ENCODE data around the gene TNFSF13.

Gene TNFSF13, protein sequence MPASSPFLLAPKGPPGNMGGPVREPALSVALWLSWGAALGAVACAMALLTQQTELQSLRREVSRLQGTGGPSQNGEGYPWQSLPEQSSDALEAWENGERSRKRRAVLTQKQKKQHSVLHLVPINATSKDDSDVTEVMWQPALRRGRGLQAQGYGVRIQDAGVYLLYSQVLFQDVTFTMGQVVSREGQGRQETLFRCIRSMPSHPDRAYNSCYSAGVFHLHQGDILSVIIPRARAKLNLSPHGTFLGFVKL

DNA sequence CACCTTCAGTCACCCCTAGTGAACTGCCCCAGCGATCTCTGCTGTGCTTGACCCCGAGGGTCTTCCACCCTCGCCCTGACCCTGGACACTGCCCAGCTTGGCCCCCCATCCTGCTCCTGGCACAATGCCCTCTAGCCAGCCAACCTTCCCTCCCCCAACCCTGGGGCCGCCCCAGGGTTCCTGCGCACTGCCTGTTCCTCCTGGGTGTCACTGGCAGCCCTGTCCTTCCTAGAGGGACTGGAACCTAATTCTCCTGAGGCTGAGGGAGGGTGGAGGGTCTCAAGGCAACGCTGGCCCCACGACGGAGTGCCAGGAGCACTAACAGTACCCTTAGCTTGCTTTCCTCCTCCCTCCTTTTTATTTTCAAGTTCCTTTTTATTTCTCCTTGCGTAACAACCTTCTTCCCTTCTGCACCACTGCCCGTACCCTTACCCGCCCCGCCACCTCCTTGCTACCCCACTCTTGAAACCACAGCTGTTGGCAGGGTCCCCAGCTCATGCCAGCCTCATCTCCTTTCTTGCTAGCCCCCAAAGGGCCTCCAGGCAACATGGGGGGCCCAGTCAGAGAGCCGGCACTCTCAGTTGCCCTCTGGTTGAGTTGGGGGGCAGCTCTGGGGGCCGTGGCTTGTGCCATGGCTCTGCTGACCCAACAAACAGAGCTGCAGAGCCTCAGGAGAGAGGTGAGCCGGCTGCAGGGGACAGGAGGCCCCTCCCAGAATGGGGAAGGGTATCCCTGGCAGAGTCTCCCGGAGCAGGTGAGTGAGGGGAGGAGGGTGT, at the start of gene TNFSF13:
Gene TNFSF13, plus strand, starts transcription at position 207 of the 776 bp plus-strand sequence. Its CDS starts 290 bp downstream, at position 497.
- DNase-seq, result no peak

DNA sequence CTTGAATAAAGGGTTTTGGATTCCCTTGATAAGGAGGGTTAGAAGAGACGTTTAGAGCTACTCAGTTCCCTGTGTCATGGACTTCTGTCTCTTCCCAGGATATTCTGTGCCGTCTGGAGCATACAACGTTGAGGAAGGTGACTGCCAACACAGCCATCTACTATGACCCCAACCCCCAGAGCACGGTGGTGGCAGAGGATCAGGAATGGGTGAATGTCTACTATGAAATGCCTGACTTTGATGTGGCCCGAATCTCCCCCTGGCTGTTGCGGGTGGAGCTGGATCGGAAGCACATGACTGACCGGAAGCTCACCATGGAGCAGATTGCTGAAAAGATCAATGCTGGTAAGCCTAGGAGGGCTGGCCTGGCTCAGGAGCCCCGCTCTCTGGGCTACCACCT, 49.7 kb upstream of the TNFSF13 start:
- no peak for DNase-seq

DNA sequence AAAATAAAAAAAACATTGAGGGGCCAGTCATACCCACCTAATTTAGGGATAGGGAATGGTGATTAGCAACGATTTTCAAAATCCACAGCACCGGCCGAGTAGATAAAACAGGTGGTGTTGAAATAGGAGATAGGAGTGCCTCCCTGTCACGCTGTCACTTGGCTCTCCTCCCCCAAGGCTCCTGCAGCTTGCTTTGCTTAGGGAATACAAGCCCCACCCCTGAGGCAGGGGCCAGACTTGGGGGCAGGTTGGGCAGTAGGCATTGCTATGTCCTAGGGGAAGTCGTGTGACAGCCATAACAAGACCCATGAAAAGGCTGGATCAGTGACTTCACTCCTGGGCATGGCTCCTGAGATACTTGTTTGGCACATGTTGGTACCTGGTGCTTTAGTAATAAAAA, 48.6 kb upstream of the TNFSF13 start:
- no peak for DNase-seq

DNA sequence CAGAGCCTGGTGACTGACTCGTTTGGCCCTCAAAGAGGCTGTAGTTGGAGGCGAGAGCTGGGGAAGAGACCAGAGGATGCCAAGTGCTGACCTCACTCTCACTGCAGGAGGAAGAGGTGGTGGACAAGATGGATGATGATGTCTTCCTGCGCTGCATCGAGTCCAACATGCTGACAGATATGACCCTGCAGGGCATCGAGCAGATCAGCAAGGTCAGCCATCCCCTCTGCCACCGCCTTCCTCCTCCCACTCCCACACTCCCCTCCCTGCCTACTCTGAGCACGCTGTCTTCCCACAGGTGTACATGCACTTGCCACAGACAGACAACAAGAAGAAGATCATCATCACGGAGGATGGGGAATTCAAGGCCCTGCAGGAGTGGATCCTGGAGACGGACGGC, 47.4 kb upstream of the TNFSF13 start:
- no peak for DNase-seq

DNA sequence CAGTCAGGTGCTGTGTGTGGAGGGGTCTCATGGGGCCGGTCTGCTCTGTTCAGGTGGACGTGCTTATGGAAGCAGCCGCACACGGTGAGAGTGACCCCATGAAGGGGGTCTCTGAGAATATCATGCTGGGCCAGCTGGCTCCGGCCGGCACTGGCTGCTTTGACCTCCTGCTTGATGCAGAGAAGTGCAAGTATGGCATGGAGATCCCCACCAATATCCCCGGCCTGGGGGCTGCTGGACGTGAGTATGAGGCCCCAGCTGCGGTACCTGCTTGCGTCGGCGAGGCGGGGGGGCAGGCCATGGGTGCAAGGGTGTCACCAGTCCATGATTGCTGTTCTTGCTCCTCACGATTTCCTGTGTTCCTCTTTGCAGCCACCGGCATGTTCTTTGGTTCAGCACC, 46.4 kb upstream of the TNFSF13 start:
- DNase-seq, result no peak

DNA sequence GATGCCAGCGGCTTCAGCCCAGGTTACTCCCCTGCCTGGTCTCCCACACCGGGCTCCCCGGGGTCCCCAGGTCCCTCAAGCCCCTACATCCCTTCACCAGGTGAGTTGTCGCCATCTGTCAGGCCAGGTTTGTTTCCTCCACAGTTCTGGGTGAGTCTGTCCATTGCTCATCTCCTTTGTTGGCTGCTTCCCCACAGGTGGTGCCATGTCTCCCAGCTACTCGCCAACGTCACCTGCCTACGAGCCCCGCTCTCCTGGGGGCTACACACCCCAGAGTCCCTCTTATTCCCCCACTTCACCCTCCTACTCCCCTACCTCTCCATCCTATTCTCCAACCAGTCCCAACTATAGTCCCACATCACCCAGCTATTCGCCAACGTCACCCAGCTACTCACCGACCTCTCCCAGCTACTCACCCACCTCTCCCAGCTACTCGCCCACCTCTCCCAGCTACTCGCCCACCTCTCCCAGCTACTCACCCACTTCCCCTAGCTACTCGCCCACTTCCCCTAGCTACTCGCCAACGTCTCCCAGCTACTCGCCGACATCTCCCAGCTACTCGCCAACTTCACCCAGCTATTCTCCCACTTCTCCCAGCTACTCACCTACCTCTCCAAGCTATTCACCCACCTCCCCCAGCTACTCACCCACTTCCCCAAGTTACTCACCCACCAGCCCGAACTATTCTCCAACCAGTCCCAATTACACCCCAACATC, 45.6 kb upstream of the TNFSF13 start:
- no peak for DNase-seq

DNA sequence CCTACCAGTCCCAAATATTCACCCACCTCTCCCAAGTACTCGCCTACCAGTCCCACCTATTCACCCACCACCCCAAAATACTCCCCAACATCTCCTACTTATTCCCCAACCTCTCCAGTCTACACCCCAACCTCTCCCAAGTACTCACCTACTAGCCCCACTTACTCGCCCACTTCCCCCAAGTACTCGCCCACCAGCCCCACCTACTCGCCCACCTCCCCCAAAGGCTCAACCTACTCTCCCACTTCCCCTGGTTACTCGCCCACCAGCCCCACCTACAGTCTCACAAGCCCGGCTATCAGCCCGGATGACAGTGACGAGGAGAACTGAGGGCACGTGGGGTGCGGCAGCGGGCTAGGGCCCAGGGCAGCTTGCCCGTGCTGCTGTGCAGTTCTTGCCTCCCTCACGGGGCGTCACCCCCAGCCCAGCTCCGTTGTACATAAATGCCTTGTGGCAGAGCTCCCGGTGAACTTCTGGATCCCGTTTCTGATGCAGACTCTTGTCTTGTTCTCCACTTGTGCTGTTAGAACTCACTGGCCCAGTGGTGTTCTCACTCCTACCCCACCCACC, 44.6 kb upstream of the TNFSF13 start:
- no peak for DNase-seq

DNA sequence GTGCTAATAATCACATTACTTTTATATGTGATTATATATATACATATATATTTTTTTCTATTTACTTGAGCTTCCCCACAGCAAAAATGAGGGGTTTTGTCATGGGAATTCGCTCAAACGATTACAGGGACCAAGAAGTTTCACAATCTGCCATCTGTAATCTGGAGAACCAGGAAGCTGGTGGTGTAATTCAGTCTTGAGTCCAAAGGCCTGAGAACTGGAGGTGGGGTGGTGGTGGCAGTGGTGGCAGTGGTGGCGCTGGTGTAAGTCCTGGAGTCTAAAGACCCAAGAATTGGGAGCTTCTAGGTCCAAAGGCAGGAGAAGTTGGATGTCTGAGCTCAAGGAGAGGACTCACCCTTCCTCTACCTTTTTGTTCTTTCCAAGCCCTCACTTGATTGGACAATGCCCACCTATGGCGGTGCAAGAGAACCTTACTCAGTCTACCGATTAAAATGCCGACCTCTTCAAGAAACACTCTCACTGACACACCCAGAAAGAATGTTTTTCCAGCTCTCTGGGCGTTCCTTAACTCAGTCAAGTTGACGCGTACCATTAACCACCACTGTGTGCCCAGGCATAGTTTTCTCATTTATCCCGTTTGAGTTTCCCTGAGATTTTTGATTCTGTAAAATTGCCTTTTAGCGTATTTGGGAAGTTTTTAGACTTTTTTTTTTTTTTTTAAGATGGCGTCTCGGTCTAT, 42.5 kb upstream of the TNFSF13 start:
- DNase-seq, result no peak

DNA sequence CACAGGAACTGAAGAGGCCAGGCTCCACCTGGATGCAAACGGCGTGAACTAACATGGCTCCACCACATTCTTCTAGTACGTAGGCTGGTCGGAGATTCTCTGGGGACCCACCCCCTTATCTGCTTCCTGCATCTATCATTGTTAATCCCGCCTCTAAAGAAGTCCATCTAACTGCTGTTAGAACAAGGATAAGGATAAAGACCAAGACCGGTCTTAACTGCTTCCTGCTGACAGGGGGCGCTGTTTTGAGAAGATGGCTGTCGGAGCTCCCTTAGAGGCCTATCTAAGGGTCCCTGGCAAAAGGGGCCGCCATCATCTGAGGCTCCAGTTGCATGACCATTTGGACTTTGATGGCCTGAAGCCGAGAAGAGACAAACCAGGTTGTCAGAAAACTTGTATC, 35.5 kb upstream of the TNFSF13 start:
- peak; percentile 72 for DNase-seq

DNA sequence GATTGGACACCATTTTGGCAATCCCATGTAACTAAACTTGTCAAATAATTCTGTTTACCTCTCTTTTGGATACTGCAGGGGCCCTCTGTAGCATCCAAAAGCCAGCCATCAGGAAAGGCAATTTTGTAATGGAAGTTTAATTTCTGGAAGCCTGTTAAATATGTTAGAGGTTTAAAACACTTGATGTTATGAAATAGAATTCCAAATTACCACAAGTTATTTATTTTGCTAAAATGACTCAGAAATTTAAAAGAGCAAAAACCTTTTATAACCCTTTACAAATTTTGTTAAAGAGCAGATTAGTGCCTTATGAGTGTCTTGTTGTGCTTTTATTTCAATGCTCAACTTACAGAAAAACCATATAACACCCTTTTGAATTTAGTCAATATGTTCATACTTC, 29.7 kb upstream of the TNFSF13 start:
- DNase-seq, result no peak

DNA sequence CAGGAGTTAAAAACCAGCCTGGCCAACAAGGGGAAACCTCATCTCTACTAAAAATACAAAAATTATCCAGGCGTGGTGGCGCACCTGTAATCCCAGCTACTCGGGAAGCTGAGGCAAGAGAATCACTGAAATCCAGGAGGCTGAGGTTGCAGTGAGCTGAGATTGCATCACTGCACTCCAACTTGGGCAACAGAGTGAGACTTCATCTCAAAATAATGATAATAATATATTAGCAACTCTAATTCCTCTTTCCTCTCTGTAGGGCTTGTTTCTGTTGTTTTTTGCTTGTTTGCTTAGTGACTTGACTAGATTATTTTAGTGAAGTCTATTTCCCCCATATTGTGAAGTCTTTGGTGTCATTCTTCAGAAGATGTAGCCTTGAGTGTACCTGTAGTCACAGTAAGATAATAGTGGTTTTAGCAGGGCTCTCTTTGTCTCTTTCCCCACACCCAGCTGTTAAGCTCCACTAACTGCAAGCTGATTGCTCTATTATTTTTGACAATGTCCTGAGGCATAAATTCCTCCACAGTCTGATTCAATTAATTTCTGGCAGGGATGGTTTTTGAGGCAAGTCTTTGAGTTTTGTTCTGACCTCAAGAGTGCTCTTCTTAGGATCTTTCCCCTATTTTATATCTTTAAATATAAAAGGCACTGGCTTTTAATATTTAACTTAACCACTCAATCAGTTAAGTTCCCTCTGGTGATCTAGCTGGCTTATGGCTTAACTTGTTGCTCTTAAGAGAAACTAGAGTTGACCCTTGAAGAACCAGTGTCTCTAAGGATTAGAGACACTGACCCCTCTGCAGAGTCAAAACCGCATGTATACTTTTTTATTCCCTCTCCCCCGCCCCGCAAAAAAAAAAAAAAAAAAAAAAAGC, 28.3 kb upstream of the TNFSF13 start:
- DNase-seq, result no peak

DNA sequence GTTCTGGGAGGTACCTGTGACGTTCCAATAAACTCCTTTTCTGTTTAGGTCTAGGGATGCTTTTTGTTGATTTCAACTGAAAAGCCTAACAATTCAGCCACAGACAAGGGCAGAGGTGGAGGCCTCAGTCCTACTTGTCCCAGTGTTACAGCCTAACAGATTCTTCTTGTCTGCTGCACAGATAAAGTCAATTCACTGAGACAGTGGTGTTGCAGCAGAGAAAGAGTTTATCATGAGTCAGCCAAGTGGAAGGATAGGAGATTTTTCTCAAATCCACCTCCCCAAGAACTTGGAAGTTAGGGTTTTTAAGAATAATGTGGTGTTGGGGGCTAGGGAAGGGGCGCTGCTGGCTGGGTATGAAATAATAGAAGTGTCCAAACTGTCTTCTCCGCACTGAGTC, 20.5 kb upstream of the TNFSF13 start:
- DNase-seq, result no peak

DNA sequence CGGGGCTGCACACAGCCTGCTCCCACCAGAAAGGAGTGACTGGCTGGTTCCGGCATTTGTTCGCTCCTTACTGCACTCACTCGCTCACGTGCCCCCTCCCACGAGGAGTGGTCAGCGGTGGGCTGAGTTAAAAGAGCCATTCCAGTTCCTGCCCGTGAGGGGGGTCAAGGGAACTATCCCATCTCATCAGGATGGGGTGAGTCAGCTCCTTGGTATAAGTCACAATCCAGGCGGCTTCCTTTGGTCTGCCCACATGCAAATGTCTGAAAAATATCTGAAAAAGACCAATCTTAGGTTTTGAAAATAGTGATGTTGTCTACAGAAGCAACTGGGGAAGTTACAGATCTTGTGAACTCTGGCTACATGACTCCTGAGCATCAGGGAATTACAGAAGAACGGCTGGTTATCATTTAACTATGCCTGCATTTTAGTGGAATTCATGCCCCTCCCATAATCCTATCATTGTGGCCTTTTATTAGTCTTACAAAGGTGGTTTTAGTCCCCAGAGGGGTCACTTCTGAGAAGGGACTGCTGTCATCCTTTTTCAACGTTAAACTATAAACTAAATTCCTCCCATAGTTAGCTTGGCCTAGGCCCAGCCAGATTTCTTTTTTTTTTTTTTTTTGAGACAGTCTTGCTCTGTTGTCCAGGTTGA, 19.5 kb upstream of the TNFSF13 start:
- no peak for DNase-seq

DNA sequence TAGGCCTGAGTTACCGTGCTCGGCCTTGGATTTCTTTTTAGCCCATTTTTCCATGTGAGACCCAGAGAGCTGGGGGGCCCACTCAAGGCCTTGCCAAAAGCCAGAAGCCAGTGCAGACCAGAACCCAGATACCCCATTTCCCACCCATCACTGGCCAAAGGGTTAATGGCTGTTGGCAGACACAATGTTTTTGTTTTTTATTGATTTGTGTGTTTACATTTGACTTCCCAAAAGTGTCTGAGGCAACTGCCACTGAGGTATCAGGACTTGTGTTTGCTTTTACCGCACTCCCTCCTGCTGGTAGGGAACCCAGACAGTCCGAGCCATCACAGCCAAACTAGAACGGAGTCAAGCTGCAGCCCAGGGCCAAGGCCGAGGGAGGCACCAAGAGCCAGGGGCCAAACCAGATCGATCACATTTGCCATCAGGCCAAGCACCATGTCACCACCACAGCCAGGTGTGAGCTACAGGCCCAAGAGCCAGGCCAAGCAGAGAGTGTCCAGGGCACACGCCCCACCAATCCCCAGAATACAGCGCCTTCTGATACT, 17.4 kb upstream of the TNFSF13 start:
- DNase-seq, result no peak

DNA sequence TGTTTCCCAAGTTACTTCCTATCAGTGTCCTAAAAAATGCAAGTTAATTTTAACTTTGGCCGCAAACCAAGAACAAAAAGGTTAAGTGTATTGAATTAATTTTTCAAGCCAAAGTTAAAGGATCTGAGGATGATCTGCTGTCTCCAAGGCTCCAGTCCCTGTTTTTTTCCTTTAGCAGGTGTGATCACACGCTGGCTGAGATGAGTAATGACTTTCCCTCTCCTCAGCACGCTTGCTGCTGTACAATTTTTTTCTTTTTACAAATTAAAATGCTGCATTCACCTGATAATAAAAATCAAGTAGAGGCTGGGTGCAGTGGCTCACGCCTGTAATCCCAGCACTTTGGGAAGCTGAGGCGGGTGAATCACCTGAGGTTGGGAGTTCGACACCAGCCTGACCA, 13.6 kb upstream of the TNFSF13 start:
- no peak for DNase-seq

DNA sequence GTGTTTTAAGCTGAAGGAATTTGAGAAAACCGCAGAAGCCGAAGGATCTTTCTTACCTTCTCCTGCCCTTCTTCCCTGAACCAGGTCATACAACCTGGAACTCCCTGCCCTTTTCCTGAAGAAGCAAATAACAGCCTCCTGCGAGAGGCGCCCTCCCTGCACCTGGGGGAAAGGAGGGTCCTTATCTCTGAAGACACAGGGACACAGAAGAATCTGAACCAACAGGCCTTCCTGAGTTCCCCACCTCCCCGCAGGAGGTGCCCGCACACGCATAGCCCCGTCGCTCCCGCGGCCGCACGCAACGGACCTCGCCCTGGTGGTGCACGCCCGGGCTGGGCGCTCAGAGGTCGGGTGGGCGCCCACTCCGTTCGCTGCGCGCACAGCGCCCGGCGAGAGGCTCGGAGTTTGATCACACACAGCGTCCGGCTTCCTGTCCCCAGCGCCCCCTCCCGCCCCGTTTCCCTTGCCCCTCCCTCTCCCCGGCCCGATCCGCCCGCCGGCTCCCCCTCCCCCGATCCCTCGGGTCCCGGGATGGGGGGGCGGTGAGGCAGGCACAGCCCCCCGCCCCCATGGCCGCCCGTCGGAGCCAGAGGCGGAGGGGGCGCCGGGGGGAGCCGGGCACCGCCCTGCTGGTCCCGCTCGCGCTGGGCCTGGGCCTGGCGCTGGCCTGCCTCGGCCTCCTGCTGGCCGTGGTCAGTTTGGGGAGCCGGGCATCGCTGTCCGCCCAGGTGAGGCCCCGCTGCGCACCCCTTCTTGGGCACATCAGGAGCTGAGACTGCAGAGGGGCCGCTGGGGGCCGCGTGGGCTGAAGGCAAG, 9.8 kb upstream of the TNFSF13 start, which contains the start of gene TNFSF12:
Gene TNFSF12, plus strand, starts transcription at position 474 of the 816 bp plus-strand sequence. Its CDS starts 96 bp downstream, at position 570.
- DNase-seq, result peak; percentile 64

DNA sequence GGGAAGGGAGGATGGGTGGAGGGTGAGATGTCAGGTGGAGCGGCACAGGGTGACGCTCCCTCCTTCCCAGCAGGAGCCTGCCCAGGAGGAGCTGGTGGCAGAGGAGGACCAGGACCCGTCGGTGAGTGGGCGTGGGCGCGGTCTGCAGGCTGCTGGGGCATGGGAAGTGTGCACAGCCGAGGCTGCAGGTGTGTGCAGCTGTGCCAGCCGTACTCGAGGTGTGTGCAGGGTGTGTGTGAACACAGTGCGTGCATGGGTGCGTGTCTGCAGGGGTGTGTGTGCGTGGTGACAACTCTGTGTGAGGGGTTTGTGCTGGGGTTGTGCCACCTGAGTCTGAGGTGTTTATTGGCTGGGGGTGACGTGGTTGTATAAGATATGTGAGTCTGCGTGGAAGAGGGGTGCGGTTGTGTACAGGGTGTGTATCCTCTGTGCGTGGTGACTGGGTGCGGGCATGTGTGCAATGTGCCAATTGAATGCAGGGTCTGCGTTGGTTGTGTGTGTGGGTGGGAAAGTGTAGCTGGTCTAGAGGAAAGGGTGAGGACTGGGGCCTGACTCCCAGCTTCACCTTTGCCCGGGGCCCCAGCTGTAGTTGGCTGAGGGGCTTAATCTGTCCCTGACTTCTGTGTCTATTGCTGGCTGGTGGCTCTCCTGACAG, 9.0 kb upstream of the TNFSF13 start:
- DNase-seq, result peak; percentile 53

DNA sequence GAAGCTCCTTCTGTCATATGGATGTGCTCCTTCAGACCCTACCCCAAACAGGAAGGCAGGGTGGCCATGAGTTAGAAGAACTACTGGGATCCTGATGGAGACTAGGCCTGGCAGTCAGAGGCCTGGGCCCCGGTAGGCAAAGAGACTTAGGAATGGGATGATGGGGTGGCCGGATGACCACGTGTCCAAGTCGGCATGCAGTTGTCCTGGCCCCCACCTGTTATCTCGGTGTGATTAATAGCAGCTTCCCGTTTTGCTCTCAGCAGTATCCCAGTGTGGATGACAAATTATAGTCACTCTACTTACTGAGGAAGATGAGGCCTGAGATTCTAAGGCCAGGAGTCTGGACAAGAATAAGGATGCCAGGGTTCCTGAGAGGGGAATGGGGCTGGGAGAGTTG, 8.2 kb upstream of the TNFSF13 start:
- no peak for DNase-seq

DNA sequence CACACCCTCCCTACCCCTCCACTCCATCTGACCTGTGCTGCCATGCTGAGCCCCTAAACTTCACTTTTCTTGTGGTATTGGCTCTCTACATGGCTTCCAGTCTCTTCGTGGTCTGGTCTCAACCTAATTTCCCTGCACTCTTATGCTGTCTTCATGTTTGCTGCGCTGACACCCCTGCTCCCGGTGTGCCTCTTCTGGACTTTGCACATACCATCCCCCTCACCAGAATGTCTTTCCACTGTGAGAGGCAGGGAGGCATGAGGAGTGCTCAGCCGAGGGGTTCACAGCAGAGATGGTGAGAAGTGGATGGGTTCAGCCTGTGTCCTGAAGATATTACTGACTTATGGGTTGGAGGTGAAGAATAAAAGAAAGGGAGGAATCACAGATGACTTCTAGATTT, 7.2 kb upstream of the TNFSF13 start:
- DNase-seq, result no peak

Data from CD4-positive, alpha-beta T cell treated with Interleukin-17A for 1 hour (primary cell).